Astrocyte (in vitro differentiated cells and primary cell): Measurements from ENCODE around the gene TRPM2.

Source experiments
- CTCF ChIP-seq: IDR thresholded peaks from 2 replicates; pipeline ENCODE4 v1.5.1; 2011; ENCODE audit warnings: low read depth, mild to moderate bottlenecking, inconsistent platforms, low read length, moderate library complexity; ENCODE audit not compliant: insufficient read depth
- EZH2 ChIP-seq: IDR thresholded peaks from 2 replicates; pipeline ENCODE4 v1.6.1; 2012; ENCODE audit warnings: mild to moderate bottlenecking, low read length, inconsistent platforms; ENCODE audit not compliant: insufficient read depth

GRCh38 chr21:44324854-44325107 is 28.6 kb upstream of the TRPM2 start:
- no peak for TF ChIP-seq EZH2
- TF ChIP-seq CTCF, result no peak
